Measurements from ENCODE around the gene IGFBP7.

DNA sequence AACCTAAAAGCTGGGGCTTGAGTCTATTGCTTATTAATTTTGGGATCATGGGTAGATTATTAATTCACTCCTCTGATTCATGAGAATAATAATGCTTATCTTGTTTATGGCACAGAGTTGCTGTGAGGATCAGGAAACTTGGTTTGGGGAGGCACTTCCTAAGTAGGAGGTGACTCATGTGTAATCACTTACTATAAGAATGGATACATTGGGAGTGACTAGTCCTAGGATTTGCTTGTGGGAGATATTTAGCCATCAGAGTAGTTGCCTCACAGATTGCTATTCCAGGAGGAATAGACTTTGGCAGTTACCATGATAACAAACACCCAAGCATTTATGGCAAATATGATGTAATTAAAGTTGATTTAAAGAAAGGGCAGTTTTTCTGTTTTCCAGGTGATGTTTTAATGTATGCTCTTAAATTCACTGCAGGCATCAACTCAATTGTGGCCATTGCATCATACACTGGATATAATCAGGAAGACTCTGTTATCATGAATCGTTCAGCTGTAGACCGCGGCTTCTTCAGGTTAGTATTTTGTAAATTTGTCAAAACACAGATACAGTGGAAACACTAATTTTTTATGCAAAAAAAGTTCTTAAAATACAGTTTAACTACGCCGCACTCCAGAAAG is 89.6 kb downstream of the IGFBP7 start:
- TF ChIP-seq, protein P1, sequence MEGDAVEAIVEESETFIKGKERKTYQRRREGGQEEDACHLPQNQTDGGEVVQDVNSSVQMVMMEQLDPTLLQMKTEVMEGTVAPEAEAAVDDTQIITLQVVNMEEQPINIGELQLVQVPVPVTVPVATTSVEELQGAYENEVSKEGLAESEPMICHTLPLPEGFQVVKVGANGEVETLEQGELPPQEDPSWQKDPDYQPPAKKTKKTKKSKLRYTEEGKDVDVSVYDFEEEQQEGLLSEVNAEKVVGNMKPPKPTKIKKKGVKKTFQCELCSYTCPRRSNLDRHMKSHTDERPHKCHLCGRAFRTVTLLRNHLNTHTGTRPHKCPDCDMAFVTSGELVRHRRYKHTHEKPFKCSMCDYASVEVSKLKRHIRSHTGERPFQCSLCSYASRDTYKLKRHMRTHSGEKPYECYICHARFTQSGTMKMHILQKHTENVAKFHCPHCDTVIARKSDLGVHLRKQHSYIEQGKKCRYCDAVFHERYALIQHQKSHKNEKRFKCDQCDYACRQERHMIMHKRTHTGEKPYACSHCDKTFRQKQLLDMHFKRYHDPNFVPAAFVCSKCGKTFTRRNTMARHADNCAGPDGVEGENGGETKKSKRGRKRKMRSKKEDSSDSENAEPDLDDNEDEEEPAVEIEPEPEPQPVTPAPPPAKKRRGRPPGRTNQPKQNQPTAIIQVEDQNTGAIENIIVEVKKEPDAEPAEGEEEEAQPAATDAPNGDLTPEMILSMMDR (IDR thresholded peaks at IDR 0.05), result no peak
- no peak for TF ChIP-seq POLR2A (IDR thresholded peaks at IDR 0.05)

Measured in adrenal gland (tissue), 5 donors.